ENCODE measurements around the gene OR7C1.
"Not testable (repeated sequence)": the region's sequence is repeated elsewhere in the genome, so short reads cannot be mapped to it uniquely, and the experiment has no call there.

The OR7C1 gene

GRCh38 chr19:14785102-14785793, 49.7 kb downstream of the OR7C1 start:
- not testable (repeated sequence) for DNase-seq (ENCODE audit: low read depth in 2 of 3, low spot score in 1 of 3)

- DNase-seq (ENCODE audit: low read depth in 2 of 3, low spot score in 1 of 3), result peak in 1 of 3 donors; percentile 6
Measured at GRCh38 chr19:14784730-14785101, 50.3 kb downstream of the OR7C1 start.

GRCh38 chr19:14783410-14783998, 51.5 kb downstream of the OR7C1 start:
- DNase-seq (ENCODE audit: low read depth in 2 of 3, low spot score in 1 of 3), result not testable (repeated sequence)

- no peak for DNase-seq (ENCODE audit: low read depth in 2 of 3, low spot score in 1 of 3)
Measured at GRCh38 chr19:14782626-14783409, 52.2 kb downstream of the OR7C1 start.

- not testable (repeated sequence) for DNase-seq (ENCODE audit: low read depth in 2 of 3, low spot score in 1 of 3)
Measured at GRCh38 chr19:14781713-14782536, 53.1 kb downstream of the OR7C1 start.

- DNase-seq (ENCODE audit: low read depth in 2 of 3, low spot score in 1 of 3), result not testable (repeated sequence)
Measured at GRCh38 chr19:14780622-14781225, 54.3 kb downstream of the OR7C1 start.

- DNase-seq (ENCODE audit: low read depth in 2 of 3, low spot score in 1 of 3), result no peak
Measured at GRCh38 chr19:14779151-14779550, 55.8 kb downstream of the OR7C1 start.

GRCh38 chr19:14778110-14778845, 56.7 kb downstream of the OR7C1 start, which contains the start of gene ADGRE2:
Gene ADGRE2, minus strand, starts transcription at chr19:14778560. Its CDS starts 1,804 bp downstream, at chr19:14776756.
- DNase-seq (ENCODE audit: low read depth in 2 of 3, low spot score in 1 of 3), result not testable (repeated sequence)

- not testable (repeated sequence) for DNase-seq (ENCODE audit: low read depth in 2 of 3, low spot score in 1 of 3)
Measured at GRCh38 chr19:14777645-14778044, 57.3 kb downstream of the OR7C1 start.

GRCh38 chr19:14775869-14776586, 59.0 kb downstream of the OR7C1 start:
- no peak for DNase-seq (ENCODE audit: low read depth in 2 of 3, low spot score in 1 of 3)

GRCh38 chr19:14775326-14775725, 59.7 kb downstream of the OR7C1 start:
- DNase-seq (ENCODE audit: low read depth in 2 of 3, low spot score in 1 of 3), result not testable (repeated sequence)

GRCh38 chr19:14774373-14774772, 60.6 kb downstream of the OR7C1 start:
- no peak for DNase-seq (ENCODE audit: low read depth in 2 of 3, low spot score in 1 of 3)

GRCh38 chr19:14773722-14774121, 61.3 kb downstream of the OR7C1 start:
- DNase-seq (ENCODE audit: low read depth in 2 of 3, low spot score in 1 of 3), result not testable (repeated sequence)

- no peak for DNase-seq (ENCODE audit: low read depth in 2 of 3, low spot score in 1 of 3)
Measured at GRCh38 chr19:14772995-14773394, 62.0 kb downstream of the OR7C1 start.

GRCh38 chr19:14772467-14772866, 62.5 kb downstream of the OR7C1 start:
- DNase-seq (ENCODE audit: low read depth in 2 of 3, low spot score in 1 of 3), result no peak

- no peak for DNase-seq (ENCODE audit: low read depth in 2 of 3, low spot score in 1 of 3)
Measured at GRCh38 chr19:14770944-14771839, 63.8 kb downstream of the OR7C1 start.

GRCh38 chr19:14770136-14770535, 64.8 kb downstream of the OR7C1 start:
- DNase-seq (ENCODE audit: low read depth in 2 of 3, low spot score in 1 of 3), result no peak

GRCh38 chr19:14769201-14769600, 65.8 kb downstream of the OR7C1 start:
- DNase-seq (ENCODE audit: low read depth in 2 of 3, low spot score in 1 of 3), result no peak
